Measurements from ENCODE around the gene TMEM109. TPM values are rescaled to one million over a fixed set of nuclear protein-coding genes. Genes with fewer than 3 reads are reported as not detected.
A peak's percentile ranks its signal among the peaks of the same experiment; 100 is the strongest.

Gene TMEM109, protein sequence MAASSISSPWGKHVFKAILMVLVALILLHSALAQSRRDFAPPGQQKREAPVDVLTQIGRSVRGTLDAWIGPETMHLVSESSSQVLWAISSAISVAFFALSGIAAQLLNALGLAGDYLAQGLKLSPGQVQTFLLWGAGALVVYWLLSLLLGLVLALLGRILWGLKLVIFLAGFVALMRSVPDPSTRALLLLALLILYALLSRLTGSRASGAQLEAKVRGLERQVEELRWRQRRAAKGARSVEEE
- 7.6 and 7.7 TPM in 2 replicates for total RNA-seq

DNA sequence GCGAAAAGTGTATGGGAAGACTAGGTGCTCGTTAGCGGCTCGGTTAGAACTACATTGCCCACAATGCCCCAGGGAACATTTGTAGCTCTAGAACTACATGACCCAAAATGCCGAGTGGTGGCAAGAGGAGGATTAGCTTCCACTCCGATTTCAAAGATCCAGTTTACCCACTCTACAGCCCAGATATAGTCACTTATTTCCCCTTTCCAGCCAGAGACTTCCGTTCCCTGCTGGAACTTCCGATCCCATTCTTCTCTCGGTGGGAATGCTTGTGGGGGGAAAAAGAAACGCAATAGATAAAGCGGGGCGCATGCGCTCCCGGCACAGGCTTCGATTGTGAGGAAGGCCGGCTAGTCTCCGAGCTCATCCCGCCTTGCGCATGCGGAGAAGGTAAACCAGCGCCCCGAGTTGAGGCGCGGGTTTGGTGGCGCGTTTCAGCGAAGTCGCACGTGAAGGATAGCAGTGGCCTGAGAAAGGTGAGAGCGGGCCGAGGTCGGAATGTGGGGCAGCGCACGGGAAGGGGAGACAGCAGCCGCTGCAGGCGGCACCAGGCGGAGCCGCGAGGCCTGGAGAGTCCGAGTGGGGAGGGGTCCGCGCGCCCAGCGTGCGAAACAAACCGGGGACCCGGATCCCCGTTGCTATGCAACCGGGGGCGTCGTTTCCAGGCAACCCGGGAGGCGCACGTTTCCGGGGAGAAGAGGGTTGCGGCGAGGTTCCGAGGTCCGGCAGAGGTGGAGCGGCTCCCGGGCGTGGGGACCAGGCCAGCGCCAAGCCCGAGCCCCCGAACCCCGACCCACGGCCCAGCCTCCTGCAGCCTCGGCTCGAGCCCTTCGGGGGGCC lies at the start of gene TMEM109:
TSS of gene TMEM109 (plus strand) at position 366 of the 840 bp plus-strand sequence. CDS start 5,536 bp downstream, outside the sequence.
- peak; percentile 82 for DNase-seq (ENCODE audit: low read depth)
- TF ChIP-seq, protein P1, sequence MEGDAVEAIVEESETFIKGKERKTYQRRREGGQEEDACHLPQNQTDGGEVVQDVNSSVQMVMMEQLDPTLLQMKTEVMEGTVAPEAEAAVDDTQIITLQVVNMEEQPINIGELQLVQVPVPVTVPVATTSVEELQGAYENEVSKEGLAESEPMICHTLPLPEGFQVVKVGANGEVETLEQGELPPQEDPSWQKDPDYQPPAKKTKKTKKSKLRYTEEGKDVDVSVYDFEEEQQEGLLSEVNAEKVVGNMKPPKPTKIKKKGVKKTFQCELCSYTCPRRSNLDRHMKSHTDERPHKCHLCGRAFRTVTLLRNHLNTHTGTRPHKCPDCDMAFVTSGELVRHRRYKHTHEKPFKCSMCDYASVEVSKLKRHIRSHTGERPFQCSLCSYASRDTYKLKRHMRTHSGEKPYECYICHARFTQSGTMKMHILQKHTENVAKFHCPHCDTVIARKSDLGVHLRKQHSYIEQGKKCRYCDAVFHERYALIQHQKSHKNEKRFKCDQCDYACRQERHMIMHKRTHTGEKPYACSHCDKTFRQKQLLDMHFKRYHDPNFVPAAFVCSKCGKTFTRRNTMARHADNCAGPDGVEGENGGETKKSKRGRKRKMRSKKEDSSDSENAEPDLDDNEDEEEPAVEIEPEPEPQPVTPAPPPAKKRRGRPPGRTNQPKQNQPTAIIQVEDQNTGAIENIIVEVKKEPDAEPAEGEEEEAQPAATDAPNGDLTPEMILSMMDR (IDR thresholded peaks at IDR 0.05; ENCODE audit: insufficient read depth, low read length, severe bottlenecking), result no peak
- H3K4me3 ChIP-seq (ENCODE audit: low read depth, low read length), result peak within 1 kb of the TSS; percentile 81
- no peaks in the 10 kb centered on the region for H3K36me3 ChIP-seq (ENCODE audit: control insufficient read depth, insufficient read depth, low read length)
- no peaks in the 10 kb centered on the region for H3K27me3 ChIP-seq (ENCODE audit: control insufficient read depth, insufficient read depth, low read length)
- no peak for FAIRE-seq

DNA sequence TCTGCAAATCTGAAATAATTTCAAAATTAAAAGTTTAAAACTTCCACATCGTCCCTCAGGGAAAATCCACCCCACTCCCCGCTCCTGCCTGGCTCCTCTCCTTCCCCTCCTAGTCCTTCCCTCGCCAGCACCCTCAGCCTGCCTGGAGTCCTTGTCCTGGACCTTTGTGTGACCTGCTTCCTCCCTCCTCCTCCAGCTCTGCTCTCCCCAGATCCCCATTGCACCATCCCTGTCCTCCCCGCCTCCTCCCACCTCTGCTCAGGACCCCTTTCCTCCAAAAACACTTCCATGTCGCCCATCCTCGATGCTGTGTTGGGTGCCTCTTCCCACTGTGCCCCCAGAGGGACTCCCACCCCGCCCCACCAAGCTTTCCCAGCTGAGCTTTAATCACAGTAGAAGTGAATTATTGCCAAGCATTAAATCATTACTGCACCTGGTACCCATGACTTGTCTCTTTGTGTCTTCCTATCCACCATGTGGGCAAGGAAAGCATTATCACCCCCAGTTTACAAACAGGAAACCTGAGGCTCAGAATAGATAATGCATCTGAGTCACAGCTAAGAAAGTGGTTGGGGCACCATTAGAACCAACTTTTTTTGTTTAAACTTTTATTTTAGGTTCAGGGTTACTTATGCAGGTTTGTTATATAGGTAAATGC lies 49.0 kb upstream of the TMEM109 start:
- H3K4me3 ChIP-seq (ENCODE audit: low read depth, low read length), result no peak overlapping the region
- H3K36me3 ChIP-seq (ENCODE audit: control insufficient read depth, insufficient read depth, low read length), result no peaks in the 10 kb centered on the region
- no peak for FAIRE-seq
- no peak for DNase-seq (ENCODE audit: low read depth)
- no peaks in the 10 kb centered on the region for H3K27me3 ChIP-seq (ENCODE audit: control insufficient read depth, insufficient read depth, low read length)
- TF ChIP-seq, protein P1 (IDR thresholded peaks at IDR 0.05; ENCODE audit: insufficient read depth, low read length, severe bottlenecking), result no peak

DNA sequence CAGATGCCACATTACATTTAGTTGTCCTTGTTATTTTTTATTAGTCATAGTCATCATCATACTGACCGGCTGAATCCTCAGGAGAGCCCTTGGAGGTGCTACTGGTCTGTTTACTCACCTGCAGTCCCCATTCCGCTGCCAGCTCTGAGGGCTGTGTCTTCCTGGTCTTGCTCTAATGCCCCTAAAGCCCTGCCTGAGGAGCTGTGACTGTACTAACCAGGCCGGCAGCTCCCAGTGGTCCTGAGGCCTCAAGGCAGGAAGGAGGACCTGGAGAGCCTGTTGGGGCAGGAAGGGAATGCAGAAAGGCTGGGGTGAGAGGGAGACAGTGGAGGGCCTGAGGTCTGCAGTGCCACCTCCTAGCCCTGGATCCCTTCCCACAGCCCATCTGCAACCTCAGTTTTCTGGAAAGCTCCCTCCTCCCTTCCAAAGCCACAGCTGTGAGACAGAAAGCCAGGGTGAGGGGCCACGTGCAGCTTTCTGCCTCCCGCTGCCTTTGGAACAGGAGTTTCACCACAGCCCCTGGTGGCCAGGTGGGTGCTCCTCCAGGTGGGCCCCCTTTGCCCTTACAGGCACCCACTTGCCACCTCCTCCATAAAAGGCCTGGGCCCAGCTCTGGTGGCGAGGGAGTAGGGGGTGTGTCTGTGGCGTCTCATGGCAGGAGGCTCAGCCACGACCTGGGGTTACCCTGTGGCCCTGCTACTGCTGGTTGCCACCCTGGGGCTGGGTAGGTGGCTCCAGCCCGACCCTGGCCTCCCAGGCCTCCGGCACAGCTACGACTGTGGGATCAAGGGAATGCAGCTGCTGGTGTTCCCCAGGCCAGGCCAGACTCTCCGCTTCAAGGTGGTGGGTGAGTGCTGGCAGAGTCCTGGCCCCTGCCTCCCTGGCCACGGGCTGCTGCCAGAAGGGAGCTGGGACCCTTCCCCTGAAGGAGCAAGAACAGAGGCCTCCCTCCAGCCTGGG lies 46.8 kb upstream of the TMEM109 start, which contains the start of gene ZP1:
TSS of gene ZP1 (plus strand) at position 632 of the 960 bp plus-strand sequence. CDS start at position 652, 20 bp downstream.
- DNase-seq (ENCODE audit: low read depth), result no peak
- no peak for FAIRE-seq
- TF ChIP-seq, protein P1 (IDR thresholded peaks at IDR 0.05; ENCODE audit: insufficient read depth, low read length, severe bottlenecking), result no peak
- Histone ChIP-seq H3K4me3 (ENCODE audit: low read depth, low read length) (no peak within 1 kb of the TSS), H3K36me3 (ENCODE audit: control insufficient read depth, insufficient read depth, low read length) (no peaks in the 10 kb centered on the region), H3K27me3 (ENCODE audit: control insufficient read depth, insufficient read depth, low read length) (no peaks in the 10 kb centered on the region)

DNA sequence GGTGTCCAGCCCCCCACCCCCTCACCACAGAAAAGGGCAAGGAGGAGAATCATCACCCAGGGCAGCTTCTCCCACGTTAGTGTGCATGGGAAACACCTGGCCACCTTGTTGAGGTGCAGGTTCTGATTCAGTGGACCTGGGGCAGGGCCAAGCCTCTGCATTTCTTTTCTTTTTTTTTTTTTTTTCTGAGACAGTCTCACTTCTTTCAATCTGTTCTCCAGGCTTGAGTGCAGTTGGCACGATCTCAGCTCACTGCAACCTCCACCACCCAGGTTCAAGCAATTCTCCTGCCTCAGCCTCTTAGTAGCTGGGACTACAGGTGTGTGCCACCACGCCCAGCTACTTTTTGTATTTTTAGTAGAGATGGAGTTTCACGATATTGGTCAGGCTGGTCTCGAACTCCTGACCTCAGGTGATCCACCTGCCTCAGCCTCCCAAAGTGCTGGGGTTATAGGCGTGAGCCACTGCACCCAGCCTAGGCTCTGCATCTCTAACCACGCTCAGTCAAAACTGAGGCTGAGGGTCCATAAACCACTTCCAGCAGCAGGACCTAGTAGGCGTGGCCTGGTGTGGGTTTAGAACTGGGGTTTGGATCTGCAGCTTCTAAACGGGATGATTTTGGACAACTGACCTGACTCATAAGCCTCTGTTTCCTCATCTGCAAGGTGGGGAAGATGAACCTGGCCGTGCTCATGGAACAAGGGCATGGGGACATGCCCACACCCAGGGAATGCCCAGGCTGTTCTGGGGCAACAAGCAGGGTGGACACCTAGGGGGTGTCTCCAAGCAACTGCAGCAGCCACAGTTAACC lies 45.9 kb upstream of the TMEM109 start:
- TF ChIP-seq, protein P1 (IDR thresholded peaks at IDR 0.05; ENCODE audit: insufficient read depth, low read length, severe bottlenecking), result no peak
- no peaks in the 10 kb centered on the region for H3K36me3 ChIP-seq (ENCODE audit: control insufficient read depth, insufficient read depth, low read length)
- no peak overlapping the region for H3K4me3 ChIP-seq (ENCODE audit: low read depth, low read length)
- H3K27me3 ChIP-seq (ENCODE audit: control insufficient read depth, insufficient read depth, low read length), result no peaks in the 10 kb centered on the region
- FAIRE-seq (no peak), DNase-seq (ENCODE audit: low read depth) (no peak)

Data from bronchial epithelial cell (primary cell).